ENCODE results near the gene CD164L2.

The CD164L2 gene

DNA sequence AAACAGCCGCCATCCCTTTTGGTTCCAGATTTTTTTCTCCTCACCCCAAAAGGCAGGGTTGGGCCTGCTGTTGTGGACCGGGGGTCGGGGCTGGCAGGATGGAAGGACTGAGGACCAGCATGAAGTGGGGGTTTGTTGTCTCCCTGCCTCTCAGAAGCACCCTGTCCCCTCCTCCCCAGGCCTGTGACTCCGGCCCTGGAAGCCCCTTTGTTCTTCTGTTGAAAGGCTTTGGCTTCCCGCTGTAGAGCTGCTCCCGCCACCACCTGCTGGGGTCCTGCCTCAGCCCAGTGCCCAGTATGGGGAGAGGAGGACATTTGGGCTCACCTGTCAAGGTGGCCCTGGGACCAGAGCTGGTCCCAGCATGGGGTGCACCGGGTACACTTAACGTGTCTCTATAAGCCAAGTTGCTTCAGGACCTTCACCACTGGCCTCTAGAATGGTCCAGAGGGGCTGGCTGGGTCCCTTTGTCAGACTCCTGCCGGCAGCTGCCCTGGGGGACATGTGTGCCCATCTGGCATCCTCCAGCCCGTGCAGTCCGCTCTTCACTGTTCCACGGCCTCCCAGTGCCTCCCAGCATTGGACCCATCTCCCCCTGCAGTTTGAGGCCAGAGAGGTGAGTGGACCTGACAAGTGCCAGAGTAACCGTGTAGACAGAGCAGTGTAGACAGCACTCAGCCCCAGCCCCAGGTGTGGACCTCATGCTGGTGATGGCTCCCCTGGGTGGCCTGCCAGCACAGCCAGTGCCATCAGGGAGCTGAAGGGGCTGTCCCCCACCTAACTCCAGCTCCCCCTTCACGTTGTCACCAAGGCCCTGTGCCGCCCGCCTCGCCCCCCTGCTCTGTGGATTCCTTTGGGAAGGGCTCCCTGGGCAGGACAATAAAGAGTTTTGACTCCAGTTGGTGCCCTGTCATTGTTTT is 47.4 kb downstream of the CD164L2 start:
- no peak overlapping the region for H3K27ac ChIP-seq
- no peaks in the 10 kb centered on the region for H4K20me1 ChIP-seq (ENCODE audit: insufficient read depth)
- TF ChIP-seq, protein P1, sequence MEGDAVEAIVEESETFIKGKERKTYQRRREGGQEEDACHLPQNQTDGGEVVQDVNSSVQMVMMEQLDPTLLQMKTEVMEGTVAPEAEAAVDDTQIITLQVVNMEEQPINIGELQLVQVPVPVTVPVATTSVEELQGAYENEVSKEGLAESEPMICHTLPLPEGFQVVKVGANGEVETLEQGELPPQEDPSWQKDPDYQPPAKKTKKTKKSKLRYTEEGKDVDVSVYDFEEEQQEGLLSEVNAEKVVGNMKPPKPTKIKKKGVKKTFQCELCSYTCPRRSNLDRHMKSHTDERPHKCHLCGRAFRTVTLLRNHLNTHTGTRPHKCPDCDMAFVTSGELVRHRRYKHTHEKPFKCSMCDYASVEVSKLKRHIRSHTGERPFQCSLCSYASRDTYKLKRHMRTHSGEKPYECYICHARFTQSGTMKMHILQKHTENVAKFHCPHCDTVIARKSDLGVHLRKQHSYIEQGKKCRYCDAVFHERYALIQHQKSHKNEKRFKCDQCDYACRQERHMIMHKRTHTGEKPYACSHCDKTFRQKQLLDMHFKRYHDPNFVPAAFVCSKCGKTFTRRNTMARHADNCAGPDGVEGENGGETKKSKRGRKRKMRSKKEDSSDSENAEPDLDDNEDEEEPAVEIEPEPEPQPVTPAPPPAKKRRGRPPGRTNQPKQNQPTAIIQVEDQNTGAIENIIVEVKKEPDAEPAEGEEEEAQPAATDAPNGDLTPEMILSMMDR (conservative IDR thresholded peaks at IDR 0.05; ENCODE audit: low read depth, low read length), result no peak
- no peak overlapping the region for H2AFZ ChIP-seq (ENCODE audit: low read depth)
- no peaks in the 10 kb centered on the region for H3K27me3 ChIP-seq (ENCODE audit: insufficient read depth, low read depth)
- no peaks in the 10 kb centered on the region for H3K79me2 ChIP-seq (ENCODE audit: insufficient read depth, low read depth)
- H3K9ac ChIP-seq, result no peak overlapping the region
- H3K36me3 ChIP-seq (ENCODE audit: insufficient read depth), result no peaks in the 10 kb centered on the region
- no peaks in the 10 kb centered on the region for H3K4me1 ChIP-seq (ENCODE audit: low read depth, poor library complexity, severe bottlenecking)
- no peak overlapping the region for H3K4me2 ChIP-seq
- no peak overlapping the region for H3K4me3 ChIP-seq (IDR thresholded peaks at IDR 0.05; ENCODE audit: insufficient read depth, low read depth, low read length)

DNA sequence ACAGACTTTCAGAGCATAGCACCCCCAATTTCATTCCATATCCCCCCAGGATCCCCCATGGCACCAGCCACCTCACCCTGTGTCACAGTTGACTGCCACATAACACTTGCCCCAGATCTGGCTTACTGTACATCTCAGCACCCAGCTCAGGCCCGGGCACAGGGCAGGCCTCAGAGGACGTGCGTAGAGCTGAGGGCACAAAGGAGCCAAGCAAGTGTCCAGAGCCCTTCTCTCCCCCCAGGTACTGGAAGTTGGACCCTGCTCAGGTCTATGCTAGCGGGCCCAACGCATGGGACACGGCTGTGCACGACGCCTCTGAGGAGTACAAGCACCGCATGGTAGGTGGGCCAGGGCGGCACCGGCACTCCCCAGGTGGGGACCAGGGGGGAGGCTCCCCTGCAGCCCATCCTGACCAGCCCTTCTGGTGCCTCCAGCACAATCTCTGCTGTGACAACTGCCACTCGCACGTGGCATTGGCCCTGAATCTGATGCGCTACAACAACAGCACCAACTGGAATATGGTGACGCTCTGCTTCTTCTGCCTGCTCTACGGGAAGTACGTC is 49.3 kb downstream of the CD164L2 start:
- no peaks in the 10 kb centered on the region for H3K36me3 ChIP-seq (ENCODE audit: insufficient read depth)
- no peak overlapping the region for H2AFZ ChIP-seq (ENCODE audit: low read depth)
- no peak overlapping the region for H3K4me2 ChIP-seq
- H3K79me2 ChIP-seq (ENCODE audit: insufficient read depth, low read depth), result peaks cover 7% of the 10 kb centered on the region; the same call in 1 of the 2 replicates
- no peaks in the 10 kb centered on the region for H3K27me3 ChIP-seq (ENCODE audit: insufficient read depth, low read depth)
- H3K9ac ChIP-seq, result no peak overlapping the region
- H3K4me3 ChIP-seq (IDR thresholded peaks at IDR 0.05; ENCODE audit: insufficient read depth, low read depth, low read length), result no peak overlapping the region
- TF ChIP-seq, protein P1 (conservative IDR thresholded peaks at IDR 0.05; ENCODE audit: low read depth, low read length), result no peak
- H3K4me1 ChIP-seq (ENCODE audit: low read depth, poor library complexity, severe bottlenecking), result no peaks in the 10 kb centered on the region
- no peaks in the 10 kb centered on the region for H4K20me1 ChIP-seq (ENCODE audit: insufficient read depth)
- H3K27ac ChIP-seq, result no peak overlapping the region

DNA sequence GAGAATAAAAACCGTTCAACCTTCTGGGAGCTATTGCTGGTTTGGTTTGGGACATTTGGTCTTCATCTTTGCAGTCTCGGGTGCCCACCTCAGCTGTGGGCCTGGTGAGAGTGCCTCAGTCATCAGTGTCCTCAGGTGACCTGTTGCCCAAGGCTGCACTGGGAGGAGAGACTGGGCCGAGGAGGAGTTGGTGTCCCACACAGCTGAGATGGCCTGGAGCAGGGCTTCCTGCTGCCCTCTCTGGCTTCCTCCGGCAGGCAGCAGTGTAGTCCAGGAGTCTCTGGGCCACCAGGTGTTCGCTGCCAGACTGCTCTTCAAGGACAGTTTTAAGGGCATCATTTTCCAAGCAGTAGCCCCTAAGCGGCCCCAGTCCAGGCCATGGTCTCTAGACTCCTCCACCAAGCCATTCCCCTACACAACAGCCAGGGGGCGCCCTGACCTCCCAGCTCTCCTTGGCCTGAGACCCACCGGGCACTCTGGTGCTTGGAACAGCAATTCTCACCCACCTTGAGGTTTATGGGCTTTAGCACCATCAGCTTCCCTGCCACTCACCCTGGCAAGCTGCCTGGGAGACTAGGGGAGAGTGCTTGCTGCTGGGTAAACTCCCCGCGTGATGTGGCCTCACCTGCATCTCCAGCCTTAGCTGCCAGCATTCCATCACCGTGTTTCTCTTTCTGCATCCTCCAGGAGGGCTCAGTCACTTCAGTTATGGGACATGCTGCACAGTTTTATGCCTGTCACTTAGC is 50.4 kb downstream of the CD164L2 start:
- Histone ChIP-seq H2AFZ (ENCODE audit: low read depth) (no peak overlapping the region), H3K36me3 (ENCODE audit: insufficient read depth) (no peaks in the 10 kb centered on the region), H3K4me2 (no peak overlapping the region), H3K4me3 (IDR thresholded peaks at IDR 0.05; ENCODE audit: insufficient read depth, low read depth, low read length) (no peak overlapping the region), H3K79me2 (ENCODE audit: insufficient read depth, low read depth) (peaks cover 18% of the 10 kb centered on the region), H3K27me3 (ENCODE audit: insufficient read depth, low read depth) (no peaks in the 10 kb centered on the region), H4K20me1 (ENCODE audit: insufficient read depth) (no peaks in the 10 kb centered on the region), H3K4me1 (ENCODE audit: low read depth, poor library complexity, severe bottlenecking) (no peaks in the 10 kb centered on the region), H3K27ac (no peak overlapping the region), H3K9ac (no peak overlapping the region)
- TF ChIP-seq, protein P1 (conservative IDR thresholded peaks at IDR 0.05; ENCODE audit: low read depth, low read length), result peak; percentile 85

DNA sequence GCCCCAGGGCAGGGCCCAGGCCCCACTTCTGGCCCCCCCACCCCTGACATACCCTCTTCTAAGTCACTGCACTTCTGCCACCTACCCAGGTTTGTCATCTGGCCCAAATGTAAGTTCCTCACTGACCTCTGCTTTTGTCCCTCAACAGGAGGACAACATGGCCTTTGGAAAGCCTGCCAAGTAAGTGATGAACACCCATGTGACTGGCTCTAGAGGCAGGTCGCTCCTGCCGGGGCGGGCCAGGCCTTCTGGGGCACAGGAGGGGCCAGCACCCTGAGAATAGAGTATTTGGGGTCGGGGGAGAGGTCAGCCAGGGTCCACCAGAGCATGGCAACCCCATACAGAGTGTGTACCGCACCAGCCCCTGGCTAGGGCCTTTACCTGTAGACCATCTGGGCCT is 51.2 kb downstream of the CD164L2 start:
- Histone ChIP-seq H4K20me1 (ENCODE audit: insufficient read depth) (no peaks in the 10 kb centered on the region), H3K4me3 (IDR thresholded peaks at IDR 0.05; ENCODE audit: insufficient read depth, low read depth, low read length) (no peak overlapping the region), H3K36me3 (ENCODE audit: insufficient read depth) (no peaks in the 10 kb centered on the region), H3K79me2 (ENCODE audit: insufficient read depth, low read depth) (peaks cover 25% of the 10 kb centered on the region), H3K9ac (no peak overlapping the region), H3K27me3 (ENCODE audit: insufficient read depth, low read depth) (no peaks in the 10 kb centered on the region), H3K4me1 (ENCODE audit: low read depth, poor library complexity, severe bottlenecking) (no peaks in the 10 kb centered on the region), H3K4me2 (no peak overlapping the region), H3K27ac (no peak overlapping the region), H2AFZ (ENCODE audit: low read depth) (no peak overlapping the region)
- TF ChIP-seq, protein P1 (conservative IDR thresholded peaks at IDR 0.05; ENCODE audit: low read depth, low read length), result no peak

Measured in KMS-11 (cell line).